DMS 273 treated with DMSO at 0.1 percent for 48 hours (cell line): ENCODE data around the gene EMSY.

Source experiments
- DNase-seq: peaks from one replicate; lab custom pipeline; 2025; lab: John Stamatoyannopoulos, UW

The EMSY gene

GRCh38 chr11:76598426-76598839, 153.6 kb downstream of the EMSY start:
- DNase-seq: no peak

- no peak for DNase-seq
Observed at GRCh38 chr11:76599041-76600013, 154.5 kb downstream of the EMSY start.

- DNase-seq: no peak
Observed at GRCh38 chr11:76600124-76600655, 155.4 kb downstream of the EMSY start.

GRCh38 chr11:76601272-76601671, 156.5 kb downstream of the EMSY start:
- DNase-seq: no peak

- no peak for DNase-seq
Observed at GRCh38 chr11:76601724-76602123, 156.9 kb downstream of the EMSY start.

DNA sequence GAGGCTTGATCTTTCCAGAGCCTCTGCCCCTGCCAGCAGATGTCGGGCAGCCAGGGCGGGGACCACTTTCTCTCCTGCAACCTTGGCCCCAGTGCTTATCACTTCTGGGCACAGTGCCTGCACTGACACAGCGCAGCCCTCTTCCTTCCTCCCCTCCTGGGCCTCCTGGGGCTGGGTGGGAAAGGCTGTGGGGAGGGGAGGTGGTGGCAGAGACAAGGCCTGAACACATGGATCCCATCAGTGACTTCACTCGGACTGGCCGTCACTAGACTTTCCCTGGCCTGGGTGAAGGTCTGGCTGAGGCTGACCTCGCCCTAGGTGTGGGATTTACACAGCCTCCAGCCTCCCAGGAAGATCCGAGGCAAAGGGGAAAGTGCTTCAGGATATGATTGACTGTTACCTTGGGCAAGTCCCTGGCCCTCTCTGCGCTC, 157.6 kb downstream of the EMSY start:
- no peak for DNase-seq
